ENCODE data around the gene CCDC174.

CCDC174 gene

GRCh38 chr3:14703791-14704190 lies 52.2 kb downstream of the CCDC174 start:
- DNase-seq: no peak

- no peak for DNase-seq
These were observed 54.5 kb downstream of the CCDC174 start for GRCh38 chr3:14706096-14706495.

DNA sequence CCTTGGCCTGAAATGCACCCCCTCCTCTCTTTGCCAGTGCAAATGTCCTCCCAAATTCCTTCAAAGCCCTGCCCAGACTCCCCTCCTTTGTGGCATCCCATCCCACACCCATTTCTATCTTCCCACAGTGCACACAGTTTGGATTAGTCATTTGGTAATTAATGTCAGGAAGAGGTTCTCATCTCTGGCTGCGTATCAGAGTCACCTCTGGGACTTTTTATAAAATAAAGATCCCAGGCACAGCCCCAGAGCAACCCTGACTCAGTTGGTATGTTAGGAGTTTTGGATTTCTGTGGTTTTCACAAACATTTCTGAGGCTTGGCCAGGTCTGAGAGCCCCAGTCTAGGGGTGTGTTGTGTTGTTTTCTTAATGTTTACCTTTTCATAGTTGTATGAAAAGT lies 65.0 kb downstream of the CCDC174 start:
- no peak for DNase-seq

DNA sequence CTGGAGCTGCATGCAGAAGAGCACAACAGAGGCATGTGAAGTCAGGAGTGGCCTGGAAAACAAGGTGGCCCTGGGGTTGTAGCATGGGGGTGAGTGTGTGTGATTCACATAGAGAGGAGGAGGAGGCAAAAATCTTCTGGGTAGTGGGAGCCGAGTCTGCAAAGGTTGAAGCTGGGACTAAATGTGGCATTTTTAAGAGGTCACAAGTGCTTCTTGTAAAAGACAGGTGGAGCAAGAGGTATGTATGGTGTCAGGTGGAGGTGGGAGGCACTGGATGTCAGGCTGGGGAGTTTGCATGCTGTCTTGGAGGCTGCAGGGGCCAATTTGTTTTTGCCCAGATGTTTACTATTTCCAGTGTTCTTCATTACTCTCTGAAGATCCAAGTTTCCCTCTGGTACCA lies 65.7 kb downstream of the CCDC174 start:
- DNase-seq: no peak

DNA sequence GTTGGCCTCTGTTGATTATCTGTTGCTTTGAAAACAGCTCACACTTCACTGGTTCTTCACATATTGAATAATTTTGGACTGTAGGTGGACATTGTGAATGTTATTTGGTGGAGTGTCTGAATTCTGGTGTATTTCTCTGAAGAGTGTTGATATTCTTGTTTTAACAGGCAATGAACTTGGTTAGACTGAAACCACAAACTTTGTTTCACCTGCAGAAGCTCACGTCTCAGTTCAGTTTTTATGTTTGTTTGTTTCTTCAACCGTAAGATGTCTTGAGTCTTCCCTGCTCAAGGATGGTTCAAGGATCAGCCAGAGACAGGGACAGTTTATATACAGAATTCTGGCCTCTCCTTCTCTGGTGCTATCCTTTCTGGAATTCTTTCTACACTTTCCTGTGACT lies 67.0 kb downstream of the CCDC174 start:
- DNase-seq: no peak

GRCh38 chr3:14719006-14719405 lies 67.4 kb downstream of the CCDC174 start:
- no peak for DNase-seq

GRCh38 chr3:14721126-14721864 lies 69.7 kb downstream of the CCDC174 start:
- DNase-seq: no peak
